GM23338 (cell line): ENCODE data around the gene ADAM30. TPM values are rescaled to one million over a fixed set of nuclear protein-coding genes. Genes with fewer than 3 reads are reported as not detected.

Experiments
- ATAC-seq: fragments of 200-7000 bp; cut with Tn5 transposase; 3 replicates; pipeline ENCODE4 v1.9.1; 2020
- DNase-seq: peaks from one replicate; pipeline ENCODE4 v3.0.0-alpha.2; 2015; ENCODE audit warnings: low spot score
- H2AFZ ChIP-seq: fragments of 200-600 bp; sonication (generic); 2 replicates; pipeline ENCODE4 v1.8.0; 2016; ENCODE audit warnings: antibody characterized with exemption, mild to moderate bottlenecking, moderate library complexity
- H3F3A ChIP-seq: fragments of 200-600 bp; sonication (generic); replicated peaks from 2 replicates; pipeline ENCODE4 v1.8.0; 2017; ENCODE audit warnings: antibody characterized with exemption, mixed run types, low read depth
- H3K27ac ChIP-seq: fragments of 200-600 bp; sonication (generic); 2 replicates; pipeline ENCODE4 v1.6.1; 2016; ENCODE audit warnings: low read depth
- H3K27me3 ChIP-seq: fragments of 200-600 bp; sonication (generic); 2 replicates; pipeline ENCODE4 v1.8.0; 2016; ENCODE audit warnings: mild to moderate bottlenecking, mixed run types, moderate library complexity; ENCODE audit not compliant: insufficient read depth
- H3K36me3 ChIP-seq: fragments of 200-600 bp; sonication (generic); 2 replicates; pipeline ENCODE4 v1.8.0; 2016; ENCODE audit warnings: mild to moderate bottlenecking; ENCODE audit not compliant: insufficient read depth
- H3K4me1 ChIP-seq: fragments of 200-600 bp; sonication (generic); 2 replicates; pipeline ENCODE4 v1.8.0; 2016; ENCODE audit warnings: mild to moderate bottlenecking, moderate library complexity; ENCODE audit not compliant: insufficient read depth
- H3K4me2 ChIP-seq: fragments of 200-600 bp; sonication (generic); 2 replicates; pipeline ENCODE4 v1.7.1; 2017; ENCODE audit warnings: mixed run types
- H3K4me3 ChIP-seq: fragments of 200-600 bp; sonication (generic); 2 replicates; pipeline ENCODE4 v1.6.1; 2016; ENCODE audit warnings: mixed run types
- H3K79me2 ChIP-seq: fragments of 200-600 bp; sonication (generic); replicated peaks from 2 replicates; pipeline ENCODE4 v1.8.0; 2017; ENCODE audit warnings: mild to moderate bottlenecking; ENCODE audit not compliant: insufficient read depth
- H3K9me2 ChIP-seq: fragments of 200-600 bp; sonication (generic); 2 replicates; pipeline ENCODE4 v1.8.0; 2017; ENCODE audit not compliant: insufficient read depth
- H4K20me1 ChIP-seq: fragments of 200-600 bp; sonication (generic); replicated peaks from 2 replicates; pipeline ENCODE4 v1.8.0; 2017; ENCODE audit warnings: mild to moderate bottlenecking; ENCODE audit not compliant: insufficient read depth
- H3K27ac Mint-ChIP-seq: 2 replicates; pipeline ENCODE4 v1.8.0; 2020; ENCODE audit warnings: inconsistent platforms, mild to moderate bottlenecking, moderate library complexity, mixed read lengths
- H3K27me3 Mint-ChIP-seq: 3 replicates; pipeline ENCODE4 v1.8.0; 2022; ENCODE audit warnings: low read depth, mild to moderate bottlenecking, moderate library complexity, mixed read lengths, inconsistent platforms; ENCODE audit not compliant: insufficient read depth, poor library complexity
- H3K36me3 Mint-ChIP-seq: 3 replicates; pipeline ENCODE4 v1.8.0; 2021; ENCODE audit warnings: low read depth, mild to moderate bottlenecking, inconsistent platforms, moderate library complexity, mixed read lengths
- H3K4me1 Mint-ChIP-seq: 3 replicates; pipeline ENCODE4 v1.8.0; 2020; ENCODE audit warnings: mild to moderate bottlenecking, inconsistent platforms, mixed read lengths
- H3K4me3 Mint-ChIP-seq: 3 replicates; pipeline ENCODE4 v1.8.0; 2021; ENCODE audit warnings: moderate library complexity, mild to moderate bottlenecking, inconsistent platforms, mixed read lengths
- H3K9me3 Mint-ChIP-seq: 3 replicates; pipeline ENCODE4 v1.8.0; 2020; ENCODE audit warnings: moderate library complexity, mild to moderate bottlenecking, inconsistent platforms, mixed read lengths
- CREB1 ChIP-seq: fragments of 250-450 bp; sonication (Bioruptor Pico); IDR thresholded peaks from 2 replicates; pipeline ENCODE4 v1.5.0; 2020; ENCODE audit warnings: low read depth, mild to moderate bottlenecking, moderate library complexity
- EZH2 ChIP-seq: fragments of 200-600 bp; sonication (generic); IDR thresholded peaks from one replicate; pipeline ENCODE4 v1.8.0; 2017; ENCODE audit warnings: antibody characterized with exemption, mild to moderate bottlenecking, low read depth; ENCODE audit not compliant: unreplicated experiment
- EZH2phosphoT487 ChIP-seq: fragments of 200-600 bp; sonication (generic); IDR thresholded peaks from one replicate; pipeline ENCODE4 v1.8.1; 2018; ENCODE audit warnings: antibody characterized with exemption; ENCODE audit not compliant: unreplicated experiment
- JUNB ChIP-seq: IDR thresholded peaks from one replicate; pipeline ENCODE4 v1.6.1; 2016; ENCODE audit warnings: antibody characterized with exemption; ENCODE audit not compliant: unreplicated experiment
- NANOG ChIP-seq: IDR thresholded peaks from 2 replicates; pipeline ENCODE4 v1.6.1; 2016; ENCODE audit warnings: antibody characterized with exemption, borderline replicate concordance
- POLR2AphosphoS5 ChIP-seq: IDR thresholded peaks from 2 replicates; pipeline ENCODE4 v1.6.1; 2016; ENCODE audit warnings: antibody characterized with exemption, low read depth
- STAT1 ChIP-seq: IDR thresholded peaks from one replicate; pipeline ENCODE4 v1.6.1; 2016; ENCODE audit warnings: antibody characterized with exemption; ENCODE audit not compliant: unreplicated experiment
- ZNF114 ChIP-seq: fragments of 250-450 bp; sonication (Bioruptor Pico); IDR thresholded peaks from 2 replicates; pipeline ENCODE4 v1.5.0; 2020; ENCODE audit warnings: mild to moderate bottlenecking, moderate library complexity
- ZNF331 ChIP-seq: fragments of 250-450 bp; sonication (Bioruptor Pico); IDR thresholded peaks from 2 replicates; pipeline ENCODE4 v1.5.0; 2020; ENCODE audit warnings: low read depth, mild to moderate bottlenecking, moderate library complexity
- polyA plus RNA-seq: library from polyadenylated mRNA; unstranded; fragments of >200 nt; fragmentation: Nextera tagmentation; extraction: Ambion mirVana; gene quantifications from 2 replicates; pipeline ENCODE4 v1.2.1, GENCODE V29; 2016
- total RNA-seq: library from RNA; depleted of rRNA; stranded (reverse); fragments of >200 nt; shearing (Covaris generic); gene quantifications from 2 replicates; pipeline ENCODE4 v1.2.3, GENCODE V29; 2014
- TF ChIP-seq, protein P1 (sequence below): IDR thresholded peaks from 2 replicates; pipeline ENCODE4 v1.6.1; 2016; ENCODE audit warnings: antibody characterized with exemption
- TF ChIP-seq, protein P2 (sequence below): IDR thresholded peaks from one replicate; pipeline ENCODE4 v1.6.1; 2018; ENCODE audit warnings: antibody characterized with exemption; ENCODE audit not compliant: unreplicated experiment
- TF ChIP-seq, protein P3 (sequence below): fragments of 250-450 bp; sonication (Bioruptor Pico); IDR thresholded peaks from 2 replicates; pipeline ENCODE4 v1.5.0; 2020; ENCODE audit warnings: mild to moderate bottlenecking, moderate library complexity

ADAM30 gene
- total and polyA plus RNA-seq, 2 experiments from 2014 or later: not detected

DNA sequence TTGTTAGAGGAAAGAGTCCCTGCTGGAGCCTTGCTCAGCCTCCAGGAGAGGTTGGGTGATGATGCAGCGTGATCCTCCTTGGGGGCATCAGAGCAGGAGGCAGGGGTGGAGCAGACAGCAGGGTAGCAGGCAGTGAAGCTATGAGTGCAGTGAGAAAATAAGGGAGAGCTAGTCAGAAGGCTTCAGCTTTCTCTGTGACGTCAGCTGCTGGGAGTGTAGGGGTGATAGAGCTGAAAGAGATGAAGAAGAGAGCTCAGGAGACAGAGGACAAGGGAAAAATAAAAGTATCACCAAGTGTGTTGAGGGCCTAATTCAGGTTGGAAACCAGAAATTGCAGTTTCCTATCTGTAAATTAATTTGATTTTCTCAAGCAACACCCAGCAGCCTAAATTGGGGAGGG, 2.2 kb upstream of the ADAM30 start (continued):
- TF ChIP-seq, protein P1, sequence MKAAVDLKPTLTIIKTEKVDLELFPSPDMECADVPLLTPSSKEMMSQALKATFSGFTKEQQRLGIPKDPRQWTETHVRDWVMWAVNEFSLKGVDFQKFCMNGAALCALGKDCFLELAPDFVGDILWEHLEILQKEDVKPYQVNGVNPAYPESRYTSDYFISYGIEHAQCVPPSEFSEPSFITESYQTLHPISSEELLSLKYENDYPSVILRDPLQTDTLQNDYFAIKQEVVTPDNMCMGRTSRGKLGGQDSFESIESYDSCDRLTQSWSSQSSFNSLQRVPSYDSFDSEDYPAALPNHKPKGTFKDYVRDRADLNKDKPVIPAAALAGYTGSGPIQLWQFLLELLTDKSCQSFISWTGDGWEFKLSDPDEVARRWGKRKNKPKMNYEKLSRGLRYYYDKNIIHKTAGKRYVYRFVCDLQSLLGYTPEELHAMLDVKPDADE: no peak
- TF ChIP-seq STAT1 (no peak), JUNB (no peak), NANOG (no peak), POLR2AphosphoS5 (no peak)

GRCh38 chr1:119895102-119895501, 1.2 kb downstream of the ADAM30 start:
- H3K4me1 ChIP-seq: no peaks in the 10 kb centered on the region
- no peaks in the 10 kb centered on the region for H3K9me2 ChIP-seq
- ATAC-seq (no peak), DNase-seq (no peak)
- no peak overlapping the region for H2AFZ ChIP-seq
- Mint-ChIP-seq H3K4me1 (peaks cover 2% of the 10 kb centered on the region; the same call in 1 of the 3 replicates), H3K9me3 (no peaks in the 10 kb centered on the region; the same call in 2 of the 3 replicates), H3K27me3 (peaks cover 7% of the 10 kb centered on the region), H3K4me3 (no peak overlapping the region), H3K27ac (no peak overlapping the region), H3K36me3 (no peaks in the 10 kb centered on the region)
- no peaks in the 10 kb centered on the region for H3F3A ChIP-seq
- H4K20me1 ChIP-seq: no peaks in the 10 kb centered on the region
- no peak overlapping the region for H3K4me3 ChIP-seq
- no peak overlapping the region for H3K27ac ChIP-seq
- no peaks in the 10 kb centered on the region; the same call in 1 of the 2 replicates for H3K27me3 ChIP-seq
- no peak overlapping the region for H3K4me2 ChIP-seq
- H3K36me3 ChIP-seq: no peaks in the 10 kb centered on the region
- H3K79me2 ChIP-seq: no peaks in the 10 kb centered on the region
- TF ChIP-seq EZH2 (no peak), JUNB (no peak), CREB1 (CRISPR knock-in tag) (no peak), EZH2phosphoT487 (no peak), ZNF114 (no peak), STAT1 (no peak), NANOG (no peak), ZNF331 (CRISPR knock-in tag) (no peak)
- TF ChIP-seq, protein P1: no peak
- TF ChIP-seq, protein P2, sequence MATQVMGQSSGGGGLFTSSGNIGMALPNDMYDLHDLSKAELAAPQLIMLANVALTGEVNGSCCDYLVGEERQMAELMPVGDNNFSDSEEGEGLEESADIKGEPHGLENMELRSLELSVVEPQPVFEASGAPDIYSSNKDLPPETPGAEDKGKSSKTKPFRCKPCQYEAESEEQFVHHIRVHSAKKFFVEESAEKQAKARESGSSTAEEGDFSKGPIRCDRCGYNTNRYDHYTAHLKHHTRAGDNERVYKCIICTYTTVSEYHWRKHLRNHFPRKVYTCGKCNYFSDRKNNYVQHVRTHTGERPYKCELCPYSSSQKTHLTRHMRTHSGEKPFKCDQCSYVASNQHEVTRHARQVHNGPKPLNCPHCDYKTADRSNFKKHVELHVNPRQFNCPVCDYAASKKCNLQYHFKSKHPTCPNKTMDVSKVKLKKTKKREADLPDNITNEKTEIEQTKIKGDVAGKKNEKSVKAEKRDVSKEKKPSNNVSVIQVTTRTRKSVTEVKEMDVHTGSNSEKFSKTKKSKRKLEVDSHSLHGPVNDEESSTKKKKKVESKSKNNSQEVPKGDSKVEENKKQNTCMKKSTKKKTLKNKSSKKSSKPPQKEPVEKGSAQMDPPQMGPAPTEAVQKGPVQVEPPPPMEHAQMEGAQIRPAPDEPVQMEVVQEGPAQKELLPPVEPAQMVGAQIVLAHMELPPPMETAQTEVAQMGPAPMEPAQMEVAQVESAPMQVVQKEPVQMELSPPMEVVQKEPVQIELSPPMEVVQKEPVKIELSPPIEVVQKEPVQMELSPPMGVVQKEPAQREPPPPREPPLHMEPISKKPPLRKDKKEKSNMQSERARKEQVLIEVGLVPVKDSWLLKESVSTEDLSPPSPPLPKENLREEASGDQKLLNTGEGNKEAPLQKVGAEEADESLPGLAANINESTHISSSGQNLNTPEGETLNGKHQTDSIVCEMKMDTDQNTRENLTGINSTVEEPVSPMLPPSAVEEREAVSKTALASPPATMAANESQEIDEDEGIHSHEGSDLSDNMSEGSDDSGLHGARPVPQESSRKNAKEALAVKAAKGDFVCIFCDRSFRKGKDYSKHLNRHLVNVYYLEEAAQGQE: no peak
- TF ChIP-seq, protein P3, sequence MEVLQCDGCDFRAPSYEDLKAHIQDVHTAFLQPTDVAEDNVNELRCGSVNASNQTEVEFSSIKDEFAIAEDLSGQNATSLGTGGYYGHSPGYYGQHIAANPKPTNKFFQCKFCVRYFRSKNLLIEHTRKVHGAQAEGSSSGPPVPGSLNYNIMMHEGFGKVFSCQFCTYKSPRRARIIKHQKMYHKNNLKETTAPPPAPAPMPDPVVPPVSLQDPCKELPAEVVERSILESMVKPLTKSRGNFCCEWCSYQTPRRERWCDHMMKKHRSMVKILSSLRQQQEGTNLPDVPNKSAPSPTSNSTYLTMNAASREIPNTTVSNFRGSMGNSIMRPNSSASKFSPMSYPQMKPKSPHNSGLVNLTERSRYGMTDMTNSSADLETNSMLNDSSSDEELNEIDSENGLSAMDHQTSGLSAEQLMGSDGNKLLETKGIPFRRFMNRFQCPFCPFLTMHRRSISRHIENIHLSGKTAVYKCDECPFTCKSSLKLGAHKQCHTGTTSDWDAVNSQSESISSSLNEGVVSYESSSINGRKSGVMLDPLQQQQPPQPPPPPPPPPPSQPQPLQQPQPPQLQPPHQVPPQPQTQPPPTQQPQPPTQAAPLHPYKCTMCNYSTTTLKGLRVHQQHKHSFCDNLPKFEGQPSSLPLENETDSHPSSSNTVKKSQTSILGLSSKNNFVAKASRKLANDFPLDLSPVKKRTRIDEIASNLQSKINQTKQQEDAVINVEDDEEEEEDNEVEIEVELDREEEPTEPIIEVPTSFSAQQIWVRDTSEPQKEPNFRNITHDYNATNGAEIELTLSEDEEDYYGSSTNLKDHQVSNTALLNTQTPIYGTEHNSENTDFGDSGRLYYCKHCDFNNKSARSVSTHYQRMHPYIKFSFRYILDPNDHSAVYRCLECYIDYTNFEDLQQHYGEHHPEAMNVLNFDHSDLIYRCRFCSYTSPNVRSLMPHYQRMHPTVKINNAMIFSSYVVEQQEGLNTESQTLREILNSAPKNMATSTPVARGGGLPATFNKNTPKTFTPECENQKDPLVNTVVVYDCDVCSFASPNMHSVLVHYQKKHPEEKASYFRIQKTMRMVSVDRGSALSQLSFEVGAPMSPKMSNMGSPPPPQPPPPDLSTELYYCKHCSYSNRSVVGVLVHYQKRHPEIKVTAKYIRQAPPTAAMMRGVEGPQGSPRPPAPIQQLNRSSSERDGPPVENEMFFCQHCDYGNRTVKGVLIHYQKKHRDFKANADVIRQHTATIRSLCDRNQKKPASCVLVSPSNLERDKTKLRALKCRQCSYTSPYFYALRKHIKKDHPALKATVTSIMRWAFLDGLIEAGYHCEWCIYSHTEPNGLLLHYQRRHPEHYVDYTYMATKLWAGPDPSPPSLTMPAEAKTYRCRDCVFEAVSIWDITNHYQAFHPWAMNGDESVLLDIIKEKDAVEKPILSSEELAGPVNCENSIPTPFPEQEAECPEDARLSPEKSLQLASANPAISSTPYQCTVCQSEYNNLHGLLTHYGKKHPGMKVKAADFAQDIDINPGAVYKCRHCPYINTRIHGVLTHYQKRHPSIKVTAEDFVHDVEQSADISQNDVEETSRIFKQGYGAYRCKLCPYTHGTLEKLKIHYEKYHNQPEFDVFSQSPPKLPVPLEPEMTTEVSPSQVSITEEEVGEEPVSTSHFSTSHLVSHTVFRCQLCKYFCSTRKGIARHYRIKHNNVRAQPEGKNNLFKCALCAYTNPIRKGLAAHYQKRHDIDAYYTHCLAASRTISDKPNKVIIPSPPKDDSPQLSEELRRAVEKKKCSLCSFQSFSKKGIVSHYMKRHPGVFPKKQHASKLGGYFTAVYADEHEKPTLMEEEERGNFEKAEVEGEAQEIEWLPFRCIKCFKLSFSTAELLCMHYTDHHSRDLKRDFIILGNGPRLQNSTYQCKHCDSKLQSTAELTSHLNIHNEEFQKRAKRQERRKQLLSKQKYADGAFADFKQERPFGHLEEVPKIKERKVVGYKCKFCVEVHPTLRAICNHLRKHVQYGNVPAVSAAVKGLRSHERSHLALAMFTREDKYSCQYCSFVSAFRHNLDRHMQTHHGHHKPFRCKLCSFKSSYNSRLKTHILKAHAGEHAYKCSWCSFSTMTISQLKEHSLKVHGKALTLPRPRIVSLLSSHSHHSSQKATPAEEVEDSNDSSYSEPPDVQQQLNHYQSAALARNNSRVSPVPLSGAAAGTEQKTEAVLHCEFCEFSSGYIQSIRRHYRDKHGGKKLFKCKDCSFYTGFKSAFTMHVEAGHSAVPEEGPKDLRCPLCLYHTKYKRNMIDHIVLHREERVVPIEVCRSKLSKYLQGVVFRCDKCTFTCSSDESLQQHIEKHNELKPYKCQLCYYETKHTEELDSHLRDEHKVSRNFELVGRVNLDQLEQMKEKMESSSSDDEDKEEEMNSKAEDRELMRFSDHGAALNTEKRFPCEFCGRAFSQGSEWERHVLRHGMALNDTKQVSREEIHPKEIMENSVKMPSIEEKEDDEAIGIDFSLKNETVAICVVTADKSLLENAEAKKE: no peak
